ENCODE measurements around the gene ZCCHC8.

GRCh38 chr12:122505419-122506051, 4.8 kb upstream of the ZCCHC8 start:
- TF ChIP-seq BRCA1 (IDR thresholded peaks at IDR 0.05; ENCODE audit: low read depth, low read length), result no peak
- TF ChIP-seq, protein P1, sequence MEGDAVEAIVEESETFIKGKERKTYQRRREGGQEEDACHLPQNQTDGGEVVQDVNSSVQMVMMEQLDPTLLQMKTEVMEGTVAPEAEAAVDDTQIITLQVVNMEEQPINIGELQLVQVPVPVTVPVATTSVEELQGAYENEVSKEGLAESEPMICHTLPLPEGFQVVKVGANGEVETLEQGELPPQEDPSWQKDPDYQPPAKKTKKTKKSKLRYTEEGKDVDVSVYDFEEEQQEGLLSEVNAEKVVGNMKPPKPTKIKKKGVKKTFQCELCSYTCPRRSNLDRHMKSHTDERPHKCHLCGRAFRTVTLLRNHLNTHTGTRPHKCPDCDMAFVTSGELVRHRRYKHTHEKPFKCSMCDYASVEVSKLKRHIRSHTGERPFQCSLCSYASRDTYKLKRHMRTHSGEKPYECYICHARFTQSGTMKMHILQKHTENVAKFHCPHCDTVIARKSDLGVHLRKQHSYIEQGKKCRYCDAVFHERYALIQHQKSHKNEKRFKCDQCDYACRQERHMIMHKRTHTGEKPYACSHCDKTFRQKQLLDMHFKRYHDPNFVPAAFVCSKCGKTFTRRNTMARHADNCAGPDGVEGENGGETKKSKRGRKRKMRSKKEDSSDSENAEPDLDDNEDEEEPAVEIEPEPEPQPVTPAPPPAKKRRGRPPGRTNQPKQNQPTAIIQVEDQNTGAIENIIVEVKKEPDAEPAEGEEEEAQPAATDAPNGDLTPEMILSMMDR (IDR thresholded peaks at IDR 0.05; ENCODE audit: control extremely low read depth in 1 of 3, insufficient read depth in 1 of 3, low read depth in 1 of 3, low read length in 3 of 3), result no peak
- TF ChIP-seq POLR2A (IDR thresholded peaks at IDR 0.05; ENCODE audit: control extremely low read depth in 1 of 2, low read depth in 2 of 2, low read length in 2 of 2), result peak in 1 of 2 experiments; percentile 40; a peak in 1 of 3 replicates
- TF ChIP-seq ZNF274 (IDR thresholded peaks at IDR 0.05; ENCODE audit: borderline replicate concordance, extremely low read depth, low read length), result no peak
- no peak for TF ChIP-seq HDAC2 (IDR thresholded peaks at IDR 0.05; ENCODE audit: borderline replicate concordance in 1 of 2, low read depth in 2 of 2, low read length in 2 of 2)
- TF ChIP-seq SP1 (IDR thresholded peaks at IDR 0.05; ENCODE audit: low read depth, low read length), result no peak
- no peak for TF ChIP-seq EP300 (IDR thresholded peaks at IDR 0.05; ENCODE audit: borderline replicate concordance in 1 of 2, low read depth in 2 of 2, low read length in 2 of 2)
- TF ChIP-seq, protein P2, sequence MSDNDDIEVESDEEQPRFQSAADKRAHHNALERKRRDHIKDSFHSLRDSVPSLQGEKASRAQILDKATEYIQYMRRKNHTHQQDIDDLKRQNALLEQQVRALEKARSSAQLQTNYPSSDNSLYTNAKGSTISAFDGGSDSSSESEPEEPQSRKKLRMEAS (IDR thresholded peaks at IDR 0.05), result no peak
- no peak for TF ChIP-seq CHD1 (IDR thresholded peaks at IDR 0.05; ENCODE audit: low read depth, low read length)
- no peak for TF ChIP-seq TAF1 (IDR thresholded peaks at IDR 0.05; ENCODE audit: low read depth, low read length)

Data from H1 (cell line).